Sigmoid colon (tissue), 7 donors: ENCODE results near the gene WDFY2. TPM values are rescaled to one million over a fixed set of nuclear protein-coding genes. Genes with fewer than 3 reads are reported as not detected.
"Not testable (repeated sequence)": the region's sequence is repeated elsewhere in the genome, so short reads cannot be mapped to it uniquely, and the experiment has no call there.

Experiments used
- DNase-seq: peaks from one replicate; pipeline ENCODE4 v3.0.0-alpha.2; 2019
- H3K27ac ChIP-seq, 4 donors: fragments of 200-600 bp; sonication (generic); one replicate each; pipeline ENCODE4 v1.5.1; 2016 to 2019; ENCODE audit warnings: mild to moderate bottlenecking in 1 of 4
- H3K27me3 ChIP-seq, 3 donors: fragments of 200-600 bp; sonication (generic); one replicate each; pipeline ENCODE4 v1.5.1; 2019; ENCODE audit warnings: mild to moderate bottlenecking in 1 of 3
- H3K36me3 ChIP-seq, 4 donors: fragments of 200-600 bp; sonication (generic); one replicate each; pipeline ENCODE4 v1.5.1; 2016 to 2019
- H3K4me1 ChIP-seq, 4 donors: fragments of 200-600 bp; sonication (generic); one replicate each; pipeline ENCODE4 v1.5.1; 2017 to 2019
- H3K4me3 ChIP-seq, 4 donors: fragments of 200-600 bp; sonication (generic); one replicate each; pipeline ENCODE4 v1.5.1; 2017 to 2019; ENCODE audit warnings: mild to moderate bottlenecking in 2 of 4, moderate library complexity in 1 of 4
- H3K9me3 ChIP-seq, 4 donors: fragments of 200-600 bp in 3 of 4; sonication (generic) in 3 of 4; one replicate each; pipeline versions ENCODE4 v1.5.1 to v1.6.1; 2013 to 2019
- EP300 ChIP-seq, 4 donors: sonication (generic); formaldehyde crosslinking; IDR thresholded peaks; one replicate each; pipeline ENCODE4 v1.6.1; 2017; ENCODE audit warnings: antibody characterized with exemption in 4 of 4
- POLR2A ChIP-seq, 2 donors: fragments of 450-650 bp; IDR thresholded peaks; one replicate each; pipeline ENCODE4 v1.6.1; 2016; ENCODE audit warnings: antibody characterized with exemption in 2 of 2, mild to moderate bottlenecking in 2 of 2, moderate library complexity in 2 of 2
- POLR2AphosphoS5 ChIP-seq, 4 donors: sonication (generic); formaldehyde crosslinking; IDR thresholded peaks; one replicate each; pipeline ENCODE4 v1.6.1; 2017; ENCODE audit warnings: antibody characterized with exemption in 4 of 4
- WGBS, 2 donors: extraction: QIAGEN DNeasy Blood & Tissue Kit; methylation state at CpG; one replicate each; pipeline ENCODE4 v1.1.7; 2013; 5-methylcytosine and 5-hydroxymethylcytosine counted together
- intact Hi-C: fragments of 100-400 bp; cut with DNase I; formaldehyde crosslinking; loops from one replicate; pipeline ENCODE4 v1.15.1; 2023
- polyA plus RNA-seq, 3 donors: library from polyadenylated mRNA; stranded (reverse); fragments of 200-250 nt; gene quantifications; one replicate each; pipeline ENCODE4 v1.2.3, GENCODE V29; 2013
- total RNA-seq, 4 donors: library from RNA; depleted of rRNA; stranded (reverse); fragments of >200 nt; gene quantifications; one replicate each; pipeline ENCODE4 v1.1.0, GENCODE V29; 2016
- TF ChIP-seq, protein P1 (sequence below), 4 experiments: fragments of 450-650 bp in 3 of 4; fragments of 200-600 bp in 1 of 4; IDR thresholded peaks; one replicate each; pipeline ENCODE4 v1.5.1; 2016 to 2019; ENCODE audit warnings: antibody characterized with exemption in 4 of 4, mild to moderate bottlenecking in 3 of 4, moderate library complexity in 2 of 4
- donor health status: healthy with polysubstance abuse.
- donor health status: Bipolar disorder and iron deficiency.
- donor health status: healthy.

The WDFY2 gene
- total and polyA plus RNA-seq, 7 donors: 0.60 to 18.3 (median 7.3) TPM

DNA sequence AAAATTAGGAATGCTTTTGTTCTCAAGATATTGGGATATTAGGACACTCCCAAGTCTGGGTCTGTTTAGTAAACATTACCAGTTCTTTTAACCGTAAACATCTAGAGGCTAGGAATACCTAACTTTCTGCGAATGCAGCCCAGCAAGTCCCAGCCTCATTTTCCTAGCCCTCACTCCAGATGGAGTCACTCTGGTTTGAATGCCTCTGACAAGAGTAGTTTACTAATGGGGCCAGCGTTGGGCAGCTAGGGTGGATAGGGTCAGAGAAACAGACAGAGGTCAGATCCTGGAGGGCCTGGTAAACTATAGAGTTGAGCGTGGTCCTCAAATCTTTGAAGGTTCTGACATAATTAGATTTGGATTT lies 53.6 kb downstream of the WDFY2 start:
- WGBS, 2 donors: 92 to 95% methylated on average over 4 of the region's 4 CpGs
- H3K4me3 ChIP-seq: no peak overlapping the region
- peaks cover 0 to 16% (median 4%) of the 10 kb centered on the region in 4 donors for H3K4me1 ChIP-seq
- no peaks in the 10 kb centered on the region for H3K9me3 ChIP-seq
- DNase-seq: no peak
- H3K27me3 ChIP-seq: no peaks in the 10 kb centered on the region
- no peak overlapping the region for H3K27ac ChIP-seq
- TF ChIP-seq POLR2AphosphoS5 (IDR thresholded peaks at IDR 0.05): no peak
- no peak for TF ChIP-seq POLR2A (IDR thresholded peaks at IDR 0.05)
- TF ChIP-seq EP300 (IDR thresholded peaks at IDR 0.05): no peak
- TF ChIP-seq, protein P1, sequence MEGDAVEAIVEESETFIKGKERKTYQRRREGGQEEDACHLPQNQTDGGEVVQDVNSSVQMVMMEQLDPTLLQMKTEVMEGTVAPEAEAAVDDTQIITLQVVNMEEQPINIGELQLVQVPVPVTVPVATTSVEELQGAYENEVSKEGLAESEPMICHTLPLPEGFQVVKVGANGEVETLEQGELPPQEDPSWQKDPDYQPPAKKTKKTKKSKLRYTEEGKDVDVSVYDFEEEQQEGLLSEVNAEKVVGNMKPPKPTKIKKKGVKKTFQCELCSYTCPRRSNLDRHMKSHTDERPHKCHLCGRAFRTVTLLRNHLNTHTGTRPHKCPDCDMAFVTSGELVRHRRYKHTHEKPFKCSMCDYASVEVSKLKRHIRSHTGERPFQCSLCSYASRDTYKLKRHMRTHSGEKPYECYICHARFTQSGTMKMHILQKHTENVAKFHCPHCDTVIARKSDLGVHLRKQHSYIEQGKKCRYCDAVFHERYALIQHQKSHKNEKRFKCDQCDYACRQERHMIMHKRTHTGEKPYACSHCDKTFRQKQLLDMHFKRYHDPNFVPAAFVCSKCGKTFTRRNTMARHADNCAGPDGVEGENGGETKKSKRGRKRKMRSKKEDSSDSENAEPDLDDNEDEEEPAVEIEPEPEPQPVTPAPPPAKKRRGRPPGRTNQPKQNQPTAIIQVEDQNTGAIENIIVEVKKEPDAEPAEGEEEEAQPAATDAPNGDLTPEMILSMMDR (IDR thresholded peaks at IDR 0.05): no peak
- intact Hi-C loops: no loop called here
- no peaks in the 10 kb centered on the region for H3K36me3 ChIP-seq

DNA sequence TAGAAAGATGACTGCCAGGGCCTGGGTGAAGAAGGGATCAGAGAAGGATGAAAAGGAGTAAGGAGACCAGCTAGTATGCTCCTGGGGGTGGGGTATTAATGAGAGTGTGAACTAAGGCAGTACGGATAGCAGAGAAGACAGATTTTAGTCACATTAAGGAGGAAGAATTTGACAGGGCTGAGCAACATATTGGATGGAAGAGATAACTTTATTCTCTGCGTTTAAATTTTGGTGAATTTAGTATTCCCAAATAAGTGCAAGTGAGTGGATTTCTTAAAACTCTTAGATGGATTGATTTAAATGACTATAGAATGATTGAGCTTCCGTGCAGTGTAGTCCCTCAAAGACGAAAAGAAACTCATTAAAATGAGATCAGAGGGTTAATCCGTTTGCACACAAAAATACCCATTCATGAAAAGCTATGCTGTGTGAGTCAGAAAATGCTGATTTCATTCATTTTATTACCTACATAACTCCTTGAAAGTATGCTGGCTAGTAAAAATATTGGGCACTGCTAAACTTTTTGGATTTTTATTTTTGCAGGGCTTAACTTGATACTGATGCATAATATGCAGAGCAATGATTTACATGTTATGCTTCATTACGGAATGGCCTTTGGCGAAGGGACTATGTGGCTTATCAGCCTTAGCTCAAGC lies 54.1 kb downstream of the WDFY2 start:
- Histone ChIP-seq H3K9me3 (no peaks in the 10 kb centered on the region), H3K27ac (no peak overlapping the region), H3K27me3 (no peaks in the 10 kb centered on the region), H3K4me3 (no peak overlapping the region), H3K4me1 (peaks cover 0 to 21% (median 9%) of the 10 kb centered on the region in 4 donors), H3K36me3 (no peaks in the 10 kb centered on the region)
- WGBS, 2 donors: 86 to 91% methylated on average over 7 of the region's 7 CpGs
- intact Hi-C loops: no loop called here
- no peak for DNase-seq
- TF ChIP-seq, protein P1 (IDR thresholded peaks at IDR 0.05): no peak
- TF ChIP-seq POLR2A (IDR thresholded peaks at IDR 0.05): no peak
- no peak for TF ChIP-seq POLR2AphosphoS5 (IDR thresholded peaks at IDR 0.05)
- no peak for TF ChIP-seq EP300 (IDR thresholded peaks at IDR 0.05)

DNA sequence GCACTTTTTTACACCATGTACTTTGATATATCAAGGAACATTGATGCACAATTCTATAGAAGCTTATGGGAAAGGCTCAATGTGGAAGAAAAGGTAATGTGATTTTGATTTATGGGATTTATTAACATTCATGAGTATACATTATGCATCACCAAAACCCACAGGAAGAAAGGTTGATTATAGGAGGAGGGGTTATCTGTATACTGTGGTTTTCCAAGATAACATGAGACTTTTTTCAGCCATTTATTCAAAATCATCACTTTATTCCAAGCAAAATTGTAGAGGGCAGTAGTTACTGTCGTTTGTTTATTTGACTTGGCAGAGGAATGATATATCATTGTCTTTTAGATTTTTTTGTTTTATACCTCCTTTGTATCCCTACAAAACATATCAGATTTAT lies 54.9 kb downstream of the WDFY2 start:
- 14 to 61% methylated on average over 1 of the region's 1 CpG for WGBS, 2 donors
- H3K36me3 ChIP-seq: no peaks in the 10 kb centered on the region
- H3K27me3 ChIP-seq: no peaks in the 10 kb centered on the region
- H3K4me1 ChIP-seq: peaks cover 0 to 23% (median 17%) of the 10 kb centered on the region in 4 donors
- H3K9me3 ChIP-seq: no peaks in the 10 kb centered on the region
- H3K4me3 ChIP-seq: no peak overlapping the region
- DNase-seq: no peak
- H3K27ac ChIP-seq: no peak overlapping the region
- intact Hi-C loops: no loop called here
- no peak for TF ChIP-seq EP300 (IDR thresholded peaks at IDR 0.05)
- TF ChIP-seq, protein P1 (IDR thresholded peaks at IDR 0.05): no peak
- TF ChIP-seq POLR2A (IDR thresholded peaks at IDR 0.05): no peak
- TF ChIP-seq POLR2AphosphoS5 (IDR thresholded peaks at IDR 0.05): no peak

DNA sequence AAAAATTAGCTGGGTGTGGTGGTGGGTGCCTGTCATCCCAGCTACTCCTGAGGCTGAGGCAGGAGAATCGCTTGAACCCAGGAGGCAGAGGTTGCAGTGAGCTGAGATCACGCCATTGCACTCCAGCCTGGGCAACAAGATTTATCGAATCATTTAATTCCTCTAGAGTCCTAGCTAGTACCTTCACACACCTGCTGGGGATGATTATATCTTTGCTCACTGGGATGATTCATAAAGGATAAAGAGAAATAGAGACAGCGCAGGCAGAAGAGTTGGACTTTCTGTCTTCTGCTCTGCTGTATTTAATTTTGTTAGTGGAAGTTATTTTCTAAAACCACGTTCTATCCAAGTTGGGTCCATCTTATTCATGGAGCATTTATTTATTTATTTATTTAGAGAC lies 56.4 kb downstream of the WDFY2 start:
- H3K27ac ChIP-seq, DNase-seq, H3K9me3 ChIP-seq, H3K4me3 ChIP-seq, intact Hi-C loops, H3K36me3 ChIP-seq, H3K27me3 ChIP-seq: not testable (repeated sequence)
- peaks cover 0 to 29% (median 27%) of the 10 kb centered on the region in 4 donors for H3K4me1 ChIP-seq
- 97 to 98% methylated on average over 5 of the region's 5 CpGs for WGBS, 2 donors

DNA sequence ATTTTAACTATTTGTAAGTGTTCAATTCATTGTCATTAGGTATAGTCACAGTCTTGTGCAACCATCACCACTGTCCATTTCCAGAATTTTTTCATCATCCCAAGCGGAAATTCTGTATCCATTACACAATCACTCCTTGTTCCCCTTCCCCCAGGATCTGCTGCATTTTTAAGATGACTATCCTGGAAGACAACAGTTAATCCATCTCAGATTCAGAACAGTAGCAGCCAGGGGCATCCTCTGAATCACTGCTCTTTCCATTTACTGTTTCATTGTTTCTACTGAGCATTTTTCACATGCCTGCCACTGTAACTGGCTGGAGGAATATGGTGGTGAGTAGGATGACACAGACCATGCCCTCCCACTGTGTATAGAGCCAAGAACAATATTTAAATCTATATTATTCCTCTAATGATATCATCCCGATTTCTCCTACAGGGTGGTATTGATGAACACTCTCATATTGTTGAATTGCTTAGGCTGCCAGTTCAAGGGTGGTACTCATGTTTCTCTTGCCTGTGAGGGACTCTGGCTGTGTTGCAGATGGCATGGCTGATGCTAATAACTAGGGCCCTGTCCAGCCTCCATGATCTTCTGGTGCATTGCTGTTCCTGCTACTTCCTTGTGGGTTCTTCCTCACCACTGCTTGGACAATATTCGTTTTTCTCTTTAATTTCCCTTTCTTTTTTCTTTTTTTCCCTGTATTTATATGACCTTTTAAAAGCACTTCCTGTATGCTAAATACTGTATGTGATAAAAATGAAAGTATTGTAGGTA lies 59.0 kb downstream of the WDFY2 start:
- Histone ChIP-seq H3K9me3 (no peaks in the 10 kb centered on the region), H3K27me3 (no peaks in the 10 kb centered on the region), H3K4me1 (peaks cover 0 to 32% (median 21%) of the 10 kb centered on the region in 4 donors), H3K27ac (no peak overlapping the region), H3K4me3 (no peak overlapping the region), H3K36me3 (no peaks in the 10 kb centered on the region)
- TF ChIP-seq, protein P1 (IDR thresholded peaks at IDR 0.05): no peak
- TF ChIP-seq POLR2A (IDR thresholded peaks at IDR 0.05): no peak
- intact Hi-C loops: no loop called here
- WGBS, 2 donors: 72 to 75% methylated on average over 3 of the region's 3 CpGs
- no peak for DNase-seq
